DND-41 (cell line): ENCODE results near the gene MICB.
"Not testable (repeated sequence)": the region's sequence is repeated elsewhere in the genome, so short reads cannot be mapped to it uniquely, and the experiment has no call there.

ENCODE experiments used
- ATAC-seq: fragments of 200-7000 bp; cut with Tn5 transposase; 3 replicates; pipeline ENCODE4 v1.9.1; 2021; ENCODE audit warnings: low read depth; ENCODE audit not compliant: insufficient read depth
- DNase-seq: peaks from one replicate; pipeline ENCODE4 v3.0.0-alpha.2; 2020
- H2AFZ ChIP-seq: 2 replicates; pipeline ENCODE4 v1.6.0; 2012; ENCODE audit warnings: low read depth, low read length
- H3K27ac ChIP-seq: 2 replicates; pipeline ENCODE4 v1.5.1; 2012; ENCODE audit warnings: low read length, inconsistent platforms
- H3K27me3 ChIP-seq: fragments of 200-600 bp; sonication (generic); 2 replicates; pipeline ENCODE4 v1.6.0; 2012; ENCODE audit warnings: low read length, mild to moderate bottlenecking, inconsistent platforms; ENCODE audit not compliant: insufficient read depth, poor library complexity
- H3K36me3 ChIP-seq: 2 replicates; pipeline ENCODE4 v1.5.1; 2012; ENCODE audit warnings: low read length, inconsistent platforms; ENCODE audit not compliant: insufficient read depth
- H3K4me1 ChIP-seq: 2 replicates; pipeline ENCODE4 v1.5.1; 2012; ENCODE audit warnings: mild to moderate bottlenecking, low read length; ENCODE audit not compliant: insufficient read depth
- H3K4me2 ChIP-seq: 2 replicates; pipeline ENCODE4 v1.6.0; 2012; ENCODE audit warnings: mild to moderate bottlenecking, moderate library complexity, low read length, inconsistent platforms; ENCODE audit not compliant: insufficient read depth
- H3K4me3 ChIP-seq, 2 experiments: fragments of 200-600 bp in 1 of 2; shearing (Covaris generic) in 1 of 2; 2 replicates each; pipeline ENCODE4 v1.5.1; 2012 to 2016; ENCODE audit warnings: inconsistent platforms in 2 of 2, low read length in 2 of 2, mild to moderate bottlenecking in 2 of 2, low read depth in 1 of 2, moderate library complexity in 1 of 2
- H3K79me2 ChIP-seq: 2 replicates; pipeline ENCODE4 v1.6.0; 2012; ENCODE audit warnings: low read length, inconsistent platforms; ENCODE audit not compliant: insufficient read depth
- H3K9ac ChIP-seq: 2 replicates; pipeline ENCODE4 v1.6.0; 2012; ENCODE audit warnings: low read depth, mild to moderate bottlenecking, inconsistent platforms, low read length, moderate library complexity
- H3K9me3 ChIP-seq: 2 replicates; pipeline ENCODE4 v1.5.1; 2012; ENCODE audit warnings: low read length, moderate library complexity, mild to moderate bottlenecking, inconsistent platforms; ENCODE audit not compliant: insufficient read depth, severe bottlenecking
- H4K20me1 ChIP-seq: 2 replicates; pipeline ENCODE4 v1.6.0; 2012; ENCODE audit warnings: low read length; ENCODE audit not compliant: insufficient read depth
- EZH2 ChIP-seq: IDR thresholded peaks from 3 replicates; pipeline ENCODE4 v1.6.1; 2012; ENCODE audit warnings: borderline replicate concordance, low read depth, mild to moderate bottlenecking, moderate library complexity, low read length, inconsistent platforms; ENCODE audit not compliant: severe bottlenecking
- TF ChIP-seq, protein P1 (sequence below): IDR thresholded peaks from 2 replicates; pipeline ENCODE4 v1.5.1; 2012; ENCODE audit warnings: borderline replicate concordance, low read length, moderate library complexity, mild to moderate bottlenecking; ENCODE audit not compliant: poor library complexity, severe bottlenecking; ENCODE audit errors: extremely low read depth

The MICB gene

DNA sequence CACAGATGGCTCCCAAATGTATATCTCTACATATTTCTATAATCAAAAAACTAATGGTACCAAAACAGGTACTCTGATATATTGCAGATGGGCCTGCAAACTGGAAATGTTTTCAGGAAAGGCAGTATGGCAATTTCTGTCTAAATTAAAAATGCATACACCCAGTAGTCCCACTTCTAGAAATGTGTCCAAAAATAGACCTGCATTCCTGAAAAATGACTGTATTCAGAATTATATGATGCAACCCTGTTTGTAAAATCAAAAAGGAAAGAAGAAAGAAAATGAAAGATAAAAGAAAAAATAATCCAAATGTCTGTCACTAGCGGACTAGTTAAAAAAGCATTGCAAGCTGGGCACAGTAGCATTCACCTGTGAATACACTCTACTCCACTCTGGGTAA lies 12.9 kb upstream of the MICB start:
- Histone ChIP-seq H3K27me3 (no peaks in the 10 kb centered on the region), H3K9ac (no peak overlapping the region), H3K4me3 (no peak overlapping the region), H2AFZ (no peak overlapping the region), H3K79me2 (peaks cover under 1% of the 10 kb centered on the region; the same call in 1 of the 2 replicates), H3K27ac (no peak overlapping the region), H3K9me3 (no peaks in the 10 kb centered on the region), H3K36me3 (peaks cover 9% of the 10 kb centered on the region), H3K4me2 (no peak overlapping the region), H4K20me1 (no peaks in the 10 kb centered on the region; the same call in 1 of the 2 replicates), H3K4me1 (no peaks in the 10 kb centered on the region)
- no peak for DNase-seq
- ATAC-seq = no peak
- TF ChIP-seq EZH2 = no peak

GRCh38 chr6:31486065-31486837 lies 11.7 kb upstream of the MICB start:
- H3K36me3 ChIP-seq = peaks cover 11% of the 10 kb centered on the region
- not testable (repeated sequence) for H4K20me1 ChIP-seq, H3K4me3 ChIP-seq, DNase-seq, H3K27me3 ChIP-seq, H3K9me3 ChIP-seq, H3K9ac ChIP-seq, H3K4me2 ChIP-seq, H3K4me1 ChIP-seq, H3K27ac ChIP-seq, H2AFZ ChIP-seq
- peak; percentile 73 for ATAC-seq
- peaks cover 12% of the 10 kb centered on the region for H3K79me2 ChIP-seq

- not testable (repeated sequence) for H3K4me3 ChIP-seq, H3K9ac ChIP-seq, ATAC-seq, H4K20me1 ChIP-seq, H2AFZ ChIP-seq, H3K9me3 ChIP-seq, H3K27me3 ChIP-seq, H3K27ac ChIP-seq, DNase-seq, H3K4me2 ChIP-seq
- peaks cover 11% of the 10 kb centered on the region for H3K36me3 ChIP-seq
- H3K4me1 ChIP-seq = peaks cover 19% of the 10 kb centered on the region
- peaks cover 23% of the 10 kb centered on the region for H3K79me2 ChIP-seq
These were observed 10.3 kb upstream of the MICB start for GRCh38 chr6:31487674-31488073.

DNA sequence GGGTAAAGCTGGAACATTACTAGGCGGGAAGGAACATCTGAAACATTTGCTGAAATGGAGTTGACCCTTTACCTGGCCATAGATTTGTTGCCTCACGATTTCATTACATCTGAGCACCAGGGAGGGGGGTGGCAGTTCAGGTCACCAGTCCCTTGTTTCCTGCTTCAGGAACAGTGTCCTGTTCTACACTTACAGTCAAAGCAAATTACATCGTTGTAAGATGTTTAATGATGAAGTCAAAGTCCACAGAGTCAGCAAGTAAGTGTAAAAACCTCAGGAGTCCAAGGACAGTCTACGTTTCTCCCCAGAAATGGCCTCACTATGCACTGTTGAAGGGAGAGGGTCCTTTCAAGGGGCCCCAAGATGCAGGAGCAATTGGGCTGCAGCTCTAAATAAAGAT lies 8.9 kb upstream of the MICB start:
- ATAC-seq (no peak), DNase-seq (no peak)
- Histone ChIP-seq H3K4me1 (peaks cover 30% of the 10 kb centered on the region), H3K4me3 (no peak overlapping the region), H3K9me3 (no peaks in the 10 kb centered on the region), H4K20me1 (no peaks in the 10 kb centered on the region; the same call in 1 of the 2 replicates), H3K9ac (no peak overlapping the region), H3K4me2 (no peak overlapping the region), H3K27ac (no peak overlapping the region), H3K27me3 (no peaks in the 10 kb centered on the region), H3K79me2 (peaks cover 35% of the 10 kb centered on the region), H3K36me3 (peaks cover 11% of the 10 kb centered on the region), H2AFZ (no peak overlapping the region)
- no peak for TF ChIP-seq EZH2
- TF ChIP-seq, protein P1, sequence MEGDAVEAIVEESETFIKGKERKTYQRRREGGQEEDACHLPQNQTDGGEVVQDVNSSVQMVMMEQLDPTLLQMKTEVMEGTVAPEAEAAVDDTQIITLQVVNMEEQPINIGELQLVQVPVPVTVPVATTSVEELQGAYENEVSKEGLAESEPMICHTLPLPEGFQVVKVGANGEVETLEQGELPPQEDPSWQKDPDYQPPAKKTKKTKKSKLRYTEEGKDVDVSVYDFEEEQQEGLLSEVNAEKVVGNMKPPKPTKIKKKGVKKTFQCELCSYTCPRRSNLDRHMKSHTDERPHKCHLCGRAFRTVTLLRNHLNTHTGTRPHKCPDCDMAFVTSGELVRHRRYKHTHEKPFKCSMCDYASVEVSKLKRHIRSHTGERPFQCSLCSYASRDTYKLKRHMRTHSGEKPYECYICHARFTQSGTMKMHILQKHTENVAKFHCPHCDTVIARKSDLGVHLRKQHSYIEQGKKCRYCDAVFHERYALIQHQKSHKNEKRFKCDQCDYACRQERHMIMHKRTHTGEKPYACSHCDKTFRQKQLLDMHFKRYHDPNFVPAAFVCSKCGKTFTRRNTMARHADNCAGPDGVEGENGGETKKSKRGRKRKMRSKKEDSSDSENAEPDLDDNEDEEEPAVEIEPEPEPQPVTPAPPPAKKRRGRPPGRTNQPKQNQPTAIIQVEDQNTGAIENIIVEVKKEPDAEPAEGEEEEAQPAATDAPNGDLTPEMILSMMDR = no peak
